Measurements from ENCODE around the gene AP2B1. TPM values are rescaled to one million over a fixed set of nuclear protein-coding genes. Genes with fewer than 3 reads are reported as not detected.

Gene AP2B1
- total RNA-seq, 1 experiment from 2014 or later, result 70.2 TPM

GRCh38 chr17:35676441-35676840 lies 89.3 kb downstream of the AP2B1 start:
- no peak overlapping the region for H3K4me3 ChIP-seq (ENCODE audit: low read length)
- no peaks in the 10 kb centered on the region for H3K4me1 ChIP-seq (ENCODE audit: insufficient read depth, low read length)
- CTCF ChIA-PET, result no interaction called here
- intact Hi-C loops (cut with micrococcal nuclease), result no loop called here
- H3K36me3 ChIP-seq (ENCODE audit: low read depth, low read length), result peaks cover 10% of the 10 kb centered on the region
- H3K4me2 ChIP-seq (ENCODE audit: low read length), result no peak overlapping the region
- POLR2A ChIA-PET (ENCODE audit: unreplicated experiment), result no interaction called here
- no peaks in the 10 kb centered on the region for H3K27me3 ChIP-seq (ENCODE audit: low read length)
- no peaks in the 10 kb centered on the region for H3K9me2 ChIP-seq (replicated peaks; ENCODE audit: low read length)
- H3K9me3 ChIP-seq (ENCODE audit: low read length), result no peaks in the 10 kb centered on the region
- H3K79me2 ChIP-seq (ENCODE audit: low read length), result no peaks in the 10 kb centered on the region
- no peak for ATAC-seq
- TF ChIP-seq CTCF (conservative IDR thresholded peaks at IDR 0.05; ENCODE audit: low read depth, low read length) (no peak), EZH2phosphoT487 (IDR thresholded peaks at IDR 0.05; ENCODE audit: borderline replicate concordance, low read length) (no peak), EZH2 (IDR thresholded peaks at IDR 0.05; ENCODE audit: low read length, unreplicated experiment) (no peak)
- H4K20me1 ChIP-seq (ENCODE audit: low read length), result no peaks in the 10 kb centered on the region
- no peak overlapping the region for H3K9ac ChIP-seq (ENCODE audit: low read length)
- no peak for DNase-seq
- no peak overlapping the region for H2AFZ ChIP-seq (ENCODE audit: low read length)
- H3K27ac ChIP-seq (ENCODE audit: low read length), result no peak overlapping the region
- no TSS peak for BruUV-seq (replicated peaks)
- no peaks in the 10 kb centered on the region for H3F3A ChIP-seq (ENCODE audit: low read length, unreplicated experiment)

- Histone ChIP-seq H2AFZ (ENCODE audit: low read length) (no peak overlapping the region), H3F3A (ENCODE audit: low read length, unreplicated experiment) (no peaks in the 10 kb centered on the region), H3K4me3 (ENCODE audit: low read length) (no peak overlapping the region), H3K4me2 (ENCODE audit: low read length) (no peak overlapping the region), H3K27ac (ENCODE audit: low read length) (no peak overlapping the region), H3K36me3 (ENCODE audit: low read depth, low read length) (peaks cover 18% of the 10 kb centered on the region), H3K9me3 (ENCODE audit: low read length) (no peaks in the 10 kb centered on the region), H3K27me3 (ENCODE audit: low read length) (no peaks in the 10 kb centered on the region), H4K20me1 (ENCODE audit: low read length) (no peaks in the 10 kb centered on the region), H3K79me2 (ENCODE audit: low read length) (no peaks in the 10 kb centered on the region), H3K9ac (ENCODE audit: low read length) (no peak overlapping the region), H3K9me2 (replicated peaks; ENCODE audit: low read length) (no peaks in the 10 kb centered on the region), H3K4me1 (ENCODE audit: insufficient read depth, low read length) (no peaks in the 10 kb centered on the region)
- ATAC-seq (no peak), DNase-seq (no peak)
- intact Hi-C loops (cut with micrococcal nuclease), result no loop called here
- TF ChIP-seq EZH2phosphoT487 (IDR thresholded peaks at IDR 0.05; ENCODE audit: borderline replicate concordance, low read length), result no peak
- no peak for TF ChIP-seq CTCF (conservative IDR thresholded peaks at IDR 0.05; ENCODE audit: low read depth, low read length)
- TF ChIP-seq EZH2 (IDR thresholded peaks at IDR 0.05; ENCODE audit: low read length, unreplicated experiment), result no peak
- ChIA-PET POLR2A (ENCODE audit: unreplicated experiment) (no interaction called here), CTCF (no interaction called here)
- BruUV-seq (replicated peaks), result no TSS peak
These were observed 92.0 kb downstream of the AP2B1 start for GRCh38 chr17:35679007-35679682.

GRCh38 chr17:35683591-35683990 lies 96.5 kb downstream of the AP2B1 start:
- Histone ChIP-seq H3K79me2 (ENCODE audit: low read length) (no peaks in the 10 kb centered on the region), H3K27ac (ENCODE audit: low read length) (no peak overlapping the region), H3K27me3 (ENCODE audit: low read length) (no peaks in the 10 kb centered on the region), H3K9me3 (ENCODE audit: low read length) (no peaks in the 10 kb centered on the region), H4K20me1 (ENCODE audit: low read length) (no peaks in the 10 kb centered on the region), H3F3A (ENCODE audit: low read length, unreplicated experiment) (no peaks in the 10 kb centered on the region), H3K4me1 (ENCODE audit: insufficient read depth, low read length) (no peaks in the 10 kb centered on the region), H2AFZ (ENCODE audit: low read length) (no peak overlapping the region), H3K36me3 (ENCODE audit: low read depth, low read length) (peaks cover 25% of the 10 kb centered on the region), H3K4me3 (ENCODE audit: low read length) (no peak overlapping the region), H3K9ac (ENCODE audit: low read length) (no peak overlapping the region), H3K4me2 (ENCODE audit: low read length) (no peak overlapping the region), H3K9me2 (replicated peaks; ENCODE audit: low read length) (no peaks in the 10 kb centered on the region)
- ATAC-seq (no peak), DNase-seq (no peak)
- POLR2A ChIA-PET (ENCODE audit: unreplicated experiment), result interaction anchor here (0.6 kb wide), 1 partner anchor 709 kb away, joined by 3 read pairs; no protein-coding TSS in a partner anchor
- intact Hi-C loops (cut with micrococcal nuclease), result no loop called here
- CTCF ChIA-PET, result no interaction called here
- no TSS peak for BruUV-seq (replicated peaks)
- TF ChIP-seq CTCF (conservative IDR thresholded peaks at IDR 0.05; ENCODE audit: low read depth, low read length) (no peak), EZH2 (IDR thresholded peaks at IDR 0.05; ENCODE audit: low read length, unreplicated experiment) (no peak), EZH2phosphoT487 (IDR thresholded peaks at IDR 0.05; ENCODE audit: borderline replicate concordance, low read length) (no peak)

All from PC-3 (cell line).